Stimulated activated CD8-positive, alpha-beta memory T cell treated with anti-CD3 and anti-CD28 coated beads, Interleukin-12 subunit alpha, Interleukin-12 subunit beta, amount 100 ng/mL, for 24 hours (primary cell): ENCODE data around the gene SLC35B2.

ENCODE experiments used
- DNase-seq: peaks from one replicate; pipeline ENCODE4 v3.0.0-alpha.2; 2020; ENCODE audit errors: extremely low read depth

Gene SLC35B2

DNA sequence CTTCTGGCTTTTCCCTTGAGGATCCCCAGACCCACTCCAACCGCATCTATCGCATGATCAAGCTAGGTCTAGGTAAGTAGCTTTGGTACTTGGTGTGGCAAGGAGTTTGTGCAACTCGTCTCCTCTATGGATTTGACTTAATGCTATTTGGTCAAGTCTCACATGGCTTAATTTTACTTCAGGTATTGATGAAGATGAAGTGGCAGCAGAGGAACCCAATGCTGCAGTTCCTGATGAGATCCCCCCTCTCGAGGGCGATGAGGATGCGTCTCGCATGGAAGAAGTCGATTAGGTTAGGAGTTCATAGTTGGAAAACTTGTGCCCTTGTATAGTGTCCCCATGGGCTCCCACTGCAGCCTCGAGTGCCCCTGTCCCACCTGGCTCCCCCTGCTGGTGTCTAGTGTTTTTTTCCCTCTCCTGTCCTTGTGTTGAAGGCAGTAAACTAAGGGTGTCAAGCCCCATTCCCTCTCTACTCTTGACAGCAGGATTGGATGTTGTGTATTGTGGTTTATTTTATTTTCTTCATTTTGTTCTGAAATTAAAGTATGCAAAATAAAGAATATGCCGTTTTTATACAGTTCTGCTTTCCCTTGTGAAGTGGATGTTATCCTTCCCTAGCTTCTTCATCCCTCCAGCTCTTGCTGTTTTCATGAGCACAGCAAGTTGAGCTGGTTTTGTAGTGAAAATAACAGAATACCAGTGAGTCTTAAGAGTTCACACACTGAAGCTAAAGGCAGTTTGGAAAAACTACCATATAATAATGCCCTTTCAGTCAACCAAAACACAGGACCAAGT lies 3.8 kb downstream of the SLC35B2 start:
- DNase-seq = no peak

- DNase-seq = no peak
These were observed 5.5 kb downstream of the SLC35B2 start for GRCh38 chr6:44251576-44252524.

- DNase-seq = no peak
These were observed 6.6 kb downstream of the SLC35B2 start for GRCh38 chr6:44250718-44251123.

DNA sequence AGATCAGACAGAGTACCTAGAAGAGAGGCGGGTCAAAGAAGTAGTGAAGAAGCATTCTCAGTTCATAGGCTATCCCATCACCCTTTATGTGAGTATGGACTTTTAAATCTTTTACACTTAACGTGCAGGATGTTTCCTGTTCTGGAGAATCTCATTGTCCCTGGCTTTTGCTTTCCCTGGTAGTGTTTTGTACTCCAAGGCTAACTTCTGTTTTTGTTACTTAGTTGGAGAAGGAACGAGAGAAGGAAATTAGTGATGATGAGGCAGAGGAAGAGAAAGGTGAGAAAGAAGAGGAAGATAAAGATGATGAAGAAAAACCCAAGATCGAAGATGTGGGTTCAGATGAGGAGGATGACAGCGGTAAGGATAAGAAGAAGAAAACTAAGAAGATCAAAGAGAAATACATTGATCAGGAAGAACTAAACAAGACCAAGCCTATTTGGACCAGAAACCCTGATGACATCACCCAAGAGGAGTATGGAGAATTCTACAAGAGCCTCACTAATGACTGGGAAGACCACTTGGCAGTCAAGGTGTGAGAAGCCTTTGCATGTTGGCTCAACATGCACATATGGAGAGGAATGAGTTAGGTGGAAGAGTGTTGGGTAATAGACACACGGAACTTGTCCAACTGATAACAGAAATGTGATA lies 7.1 kb downstream of the SLC35B2 start:
- no peak for DNase-seq

GRCh38 chr6:44249082-44249748 lies 8.1 kb downstream of the SLC35B2 start:
- no peak for DNase-seq

DNA sequence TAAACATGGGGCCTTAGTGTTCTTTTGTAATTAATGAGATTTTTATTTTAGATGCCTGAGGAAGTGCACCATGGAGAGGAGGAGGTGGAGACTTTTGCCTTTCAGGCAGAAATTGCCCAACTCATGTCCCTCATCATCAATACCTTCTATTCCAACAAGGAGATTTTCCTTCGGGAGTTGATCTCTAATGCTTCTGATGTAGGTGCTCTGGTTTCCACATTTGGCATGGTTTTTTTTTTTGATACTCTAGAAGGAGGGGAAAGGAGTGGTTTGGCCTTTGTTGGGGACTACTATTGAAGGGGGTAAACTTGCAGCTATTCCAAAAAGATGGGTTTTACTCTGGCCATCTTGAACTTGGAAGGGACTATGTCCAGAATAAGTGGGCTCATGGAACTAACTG lies 8.7 kb downstream of the SLC35B2 start:
- no peak for DNase-seq

- DNase-seq = peak; percentile 75
These were observed 9.7 kb downstream of the SLC35B2 start for GRCh38 chr6:44247338-44248302.

DNA sequence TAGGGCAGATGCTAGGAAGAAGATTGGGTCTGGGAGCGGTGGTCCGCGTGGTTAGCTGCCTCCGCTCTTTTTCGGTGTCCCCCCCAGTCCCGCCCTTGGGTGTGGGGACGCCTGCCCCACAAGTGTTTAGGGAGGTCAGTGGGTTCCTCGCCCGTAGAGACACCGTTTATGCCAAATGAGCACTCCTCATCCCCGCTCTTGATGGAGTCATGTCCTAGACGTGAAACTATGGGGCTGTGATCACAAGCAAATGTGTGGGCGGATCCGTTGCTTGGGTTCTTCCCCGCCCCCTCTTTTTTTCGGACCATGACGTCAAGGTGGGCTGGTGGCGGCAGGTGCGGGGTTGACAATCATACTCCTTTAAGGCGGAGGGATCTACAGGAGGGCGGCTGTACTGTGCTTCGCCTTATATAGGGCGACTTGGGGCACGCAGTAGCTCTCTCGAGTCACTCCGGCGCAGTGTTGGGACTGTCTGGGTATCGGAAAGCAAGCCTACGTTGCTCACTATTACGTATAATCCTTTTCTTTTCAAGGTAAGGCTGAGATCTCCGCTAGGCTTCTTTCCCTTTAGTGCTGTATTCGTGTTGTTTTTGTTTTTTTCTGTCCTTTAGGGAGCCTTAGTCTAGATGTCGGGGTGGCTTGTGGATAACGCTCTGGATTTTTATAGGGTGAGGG lies 10.5 kb downstream of the SLC35B2 start, which contains the start of gene HSP90AB1:
Gene HSP90AB1 (plus strand): TSS at position 439 of the 675 bp plus-strand sequence. CDS start 1,529 bp downstream, outside the sequence.
- peak; percentile 86 for DNase-seq

DNA sequence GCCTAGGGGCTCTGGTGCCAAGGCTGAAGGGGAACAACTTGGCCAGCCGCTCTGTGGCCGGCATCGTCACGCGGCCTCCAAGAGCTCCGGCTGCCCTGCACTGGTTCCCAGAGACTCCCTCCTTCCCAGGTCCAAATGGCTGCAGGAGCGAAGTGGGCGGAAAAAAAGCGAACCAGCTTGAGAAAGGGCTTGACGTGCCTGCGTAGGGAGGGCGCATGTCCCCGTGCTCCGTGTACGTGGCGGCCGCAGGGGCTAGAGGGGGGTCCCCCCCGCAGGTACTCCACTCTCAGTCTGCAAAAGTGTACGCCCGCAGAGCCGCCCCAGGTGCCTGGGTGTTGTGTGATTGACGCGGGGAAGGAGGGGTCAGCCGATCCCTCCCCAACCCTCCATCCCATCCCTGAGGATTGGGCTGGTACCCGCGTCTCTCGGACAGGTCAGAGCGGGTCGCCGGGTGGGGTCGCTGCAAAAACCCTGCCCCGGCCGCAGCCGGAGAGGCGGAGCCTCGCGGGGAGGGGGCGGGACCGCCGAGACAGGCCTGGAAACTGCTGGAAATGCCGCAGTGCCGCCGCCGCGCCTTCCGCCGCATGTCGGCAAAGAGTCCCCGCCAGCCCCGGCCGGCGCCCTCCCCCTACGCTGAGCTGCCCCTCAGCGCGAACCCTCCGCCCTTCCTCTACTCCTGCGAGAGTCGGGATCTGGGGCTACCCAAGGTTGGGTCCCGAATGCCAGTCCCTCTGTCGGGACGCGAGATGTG lies 11.2 kb downstream of the SLC35B2 start:
- peak; percentile 73 for DNase-seq

DNA sequence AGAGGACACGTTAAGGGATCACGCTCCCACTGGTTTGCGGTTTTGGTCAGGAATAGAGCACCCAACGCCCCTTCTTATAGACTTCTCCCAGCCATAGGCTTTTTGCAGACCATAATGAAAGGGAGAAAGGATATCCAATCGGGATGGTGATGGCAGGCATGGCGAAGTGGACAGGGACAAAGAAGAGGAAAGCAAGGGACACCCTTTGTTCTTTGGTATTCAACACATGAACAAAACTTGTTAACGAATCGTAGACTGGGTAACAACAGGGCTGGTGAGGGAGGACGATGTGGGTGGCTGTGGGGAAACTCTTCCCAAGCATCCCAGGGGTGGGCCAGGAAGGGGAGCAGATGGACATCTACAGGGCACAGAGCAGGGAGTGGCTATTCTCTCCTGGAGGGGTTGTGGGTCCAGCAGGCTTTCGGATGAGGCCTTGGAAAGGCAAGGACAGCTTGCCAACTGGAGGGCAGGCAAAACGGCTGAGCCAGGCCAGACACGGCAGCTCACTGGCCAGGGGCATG lies 11.9 kb downstream of the SLC35B2 start:
- DNase-seq = no peak

DNA sequence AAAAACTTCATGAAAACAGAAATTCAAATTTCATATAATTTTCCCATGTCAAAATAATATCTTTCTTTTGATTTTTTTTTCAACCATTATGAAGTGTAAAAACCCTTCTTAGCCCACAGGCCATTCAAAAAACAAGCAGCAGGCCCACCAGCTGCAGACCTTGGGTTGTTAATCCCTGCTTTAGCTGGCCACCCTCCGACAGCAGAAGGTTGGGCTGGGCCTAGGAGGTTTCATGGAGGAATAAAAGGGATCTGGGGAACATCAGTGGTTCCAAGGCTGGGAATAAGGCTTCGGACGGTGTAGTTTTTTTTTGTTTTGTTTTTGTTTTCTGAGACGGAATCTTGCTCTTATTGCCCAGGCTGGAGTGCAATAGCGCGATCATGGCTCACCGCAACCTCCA lies 14.0 kb downstream of the SLC35B2 start:
- DNase-seq = no peak

DNA sequence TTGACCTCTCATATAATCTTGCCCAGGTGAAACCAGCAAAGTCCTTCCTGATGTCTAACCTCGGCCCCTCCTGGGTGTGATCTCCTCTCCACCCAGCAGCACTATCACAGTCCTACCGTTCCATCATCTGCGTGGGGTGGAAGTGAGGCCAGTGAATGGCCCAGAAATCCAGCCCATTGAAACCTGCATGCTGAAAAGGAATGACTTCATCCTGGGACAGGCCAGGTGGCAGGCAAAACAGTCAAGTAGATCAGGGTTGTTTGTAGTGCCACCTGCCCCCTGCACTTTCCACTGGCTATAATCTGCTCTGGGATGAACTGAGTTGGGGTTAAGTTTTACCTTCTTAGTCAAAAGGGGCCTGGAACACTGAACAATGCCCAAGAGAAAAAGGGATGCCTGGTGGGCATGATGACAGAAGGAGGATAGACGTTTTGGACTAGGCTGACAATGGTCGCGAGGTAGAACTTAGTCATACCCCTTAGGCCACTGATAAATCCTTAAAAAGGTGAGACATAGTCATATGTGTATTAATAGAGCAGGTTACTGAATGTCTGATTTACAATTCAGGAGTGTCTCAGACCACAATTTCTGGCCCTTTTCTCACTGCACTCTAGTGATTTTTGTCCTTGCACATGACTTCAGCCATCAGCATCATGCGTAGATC lies 18.5 kb downstream of the SLC35B2 start:
- DNase-seq = no peak

DNA sequence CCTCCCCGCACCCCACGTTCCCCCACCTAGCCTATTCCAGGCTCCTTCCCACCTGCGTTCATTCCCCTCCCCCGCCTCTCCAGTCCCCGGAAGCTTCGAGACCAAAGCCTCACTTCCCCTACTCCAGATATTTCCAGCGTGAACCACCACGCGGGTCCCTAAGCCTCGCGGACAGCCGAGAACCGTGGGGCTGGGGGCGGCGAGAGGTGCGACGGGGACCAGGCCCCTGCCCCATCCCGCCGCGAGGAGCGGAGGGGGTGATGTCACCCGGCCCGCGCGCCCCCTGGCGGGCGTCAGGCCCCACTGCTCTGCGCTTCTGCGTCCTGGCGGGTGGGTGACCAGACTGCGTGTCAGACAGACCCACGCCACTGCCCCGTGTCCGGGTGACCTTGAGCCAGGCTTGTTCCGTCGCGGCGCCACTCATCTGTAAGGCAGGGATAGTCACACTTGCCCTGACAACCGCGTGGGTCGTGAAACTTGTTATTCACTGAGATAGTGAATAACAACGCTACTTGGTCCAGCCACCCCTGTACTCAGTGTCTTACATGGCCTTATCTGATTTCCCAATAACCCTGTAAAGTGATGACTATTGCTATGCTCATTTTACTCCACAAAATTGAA lies 19.4 kb downstream of the SLC35B2 start:
- no peak for DNase-seq

DNA sequence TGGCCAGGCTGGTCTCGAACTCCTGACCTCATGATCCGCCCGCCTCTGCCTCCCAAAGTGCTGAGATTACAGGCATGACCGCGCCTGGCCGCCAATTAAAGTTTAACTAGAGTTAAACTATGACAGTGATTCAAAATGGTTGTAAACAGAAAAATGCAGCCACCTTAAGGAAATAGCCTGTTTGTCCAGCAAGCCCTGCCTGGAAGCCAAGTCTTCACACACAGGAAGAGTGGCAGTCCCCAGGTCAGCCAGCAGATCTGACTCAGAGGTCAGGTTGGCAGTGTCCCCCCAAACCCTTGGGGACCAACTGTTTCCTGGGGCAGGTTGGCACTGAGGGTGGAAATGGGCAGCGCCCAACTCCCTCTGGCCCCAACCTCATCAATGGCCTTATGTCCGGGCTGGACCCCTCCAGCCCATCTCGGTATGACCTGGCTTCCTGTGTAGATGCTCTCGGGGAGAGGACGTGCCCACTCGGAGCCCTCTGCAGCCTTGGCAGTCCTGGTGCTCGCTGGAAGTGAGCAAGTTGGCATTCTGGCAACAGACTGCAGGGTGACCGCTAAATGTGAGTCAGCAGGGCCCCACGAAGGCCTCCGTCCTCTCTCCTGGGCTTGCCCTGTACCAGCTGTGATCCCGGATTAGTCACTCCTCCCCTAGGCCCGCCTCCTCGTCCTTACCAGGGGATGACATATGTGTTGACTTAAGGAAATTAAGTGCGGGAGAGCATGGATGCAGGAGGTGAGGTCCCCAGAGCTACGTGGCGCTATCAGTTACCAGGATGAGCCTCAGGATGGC lies 20.1 kb downstream of the SLC35B2 start:
- no peak for DNase-seq

DNA sequence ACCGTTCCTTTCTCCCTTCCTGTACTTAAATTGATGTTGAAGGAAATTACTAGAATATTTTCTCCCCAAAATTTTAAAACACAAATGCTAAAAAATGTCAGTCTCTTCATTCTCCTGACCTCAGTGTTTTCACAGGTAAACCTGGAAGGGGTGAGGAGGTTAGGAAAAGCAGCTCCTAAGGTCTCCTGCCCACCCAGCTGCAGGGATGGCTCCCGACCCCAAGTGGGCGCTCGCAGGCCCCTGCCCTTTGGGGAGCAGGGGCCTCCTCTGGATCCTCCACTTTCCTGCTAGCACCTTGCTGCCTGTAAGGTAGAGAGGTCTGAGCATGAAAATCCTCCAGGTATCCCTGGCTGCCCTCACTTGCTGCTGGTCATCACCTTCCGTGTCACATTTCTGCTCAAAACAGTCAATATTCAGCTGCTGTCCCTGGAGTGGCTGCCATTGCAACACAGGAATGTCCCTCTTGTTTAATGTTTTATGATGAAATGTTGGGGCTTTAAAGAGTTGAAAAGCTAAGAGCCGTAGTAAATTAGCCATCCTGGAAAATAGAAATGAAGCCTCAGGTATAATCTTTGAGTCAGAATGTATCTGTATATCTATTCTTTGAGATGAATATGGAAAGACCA lies 21.3 kb downstream of the SLC35B2 start:
- no peak for DNase-seq

GRCh38 chr6:44235269-44235668 lies 22.1 kb downstream of the SLC35B2 start:
- DNase-seq = no peak
